Neuronal stem cell (in vitro differentiated cells): ENCODE measurements around the gene TPRG1.

ENCODE experiments used
- DNase-seq: peaks from one replicate; pipeline ENCODE4 v3.0.0-alpha.2; 2013; ENCODE audit warnings: low spot score
- H2AFZ ChIP-seq: one replicate; pipeline ENCODE4 v1.6.1; 2013; ENCODE audit warnings: mild to moderate bottlenecking, low read length, inconsistent platforms
- H2AK5ac ChIP-seq: 2 replicates; pipeline ENCODE4 v1.6.1; 2013; ENCODE audit warnings: low read depth, mild to moderate bottlenecking, inconsistent platforms, low read length, moderate library complexity, mixed read lengths
- H2BK120ac ChIP-seq: 2 replicates; pipeline ENCODE4 v1.6.1; 2013; ENCODE audit warnings: low read depth, mild to moderate bottlenecking, inconsistent platforms, low read length, moderate library complexity, mixed read lengths
- H2BK12ac ChIP-seq: one replicate; pipeline ENCODE4 v1.6.1; 2013; ENCODE audit warnings: low read length, inconsistent platforms
- H2BK15ac ChIP-seq: 2 replicates; pipeline ENCODE4 v1.6.1; 2013; ENCODE audit warnings: mild to moderate bottlenecking, low read length, inconsistent platforms, mixed read lengths
- H2BK5ac ChIP-seq: one replicate; pipeline ENCODE4 v1.6.1; 2013; ENCODE audit warnings: inconsistent platforms, mild to moderate bottlenecking, low read length, moderate library complexity
- H3K14ac ChIP-seq: one replicate; pipeline ENCODE4 v1.6.1; 2013; ENCODE audit warnings: low read length, inconsistent platforms
- H3K18ac ChIP-seq: 2 replicates; pipeline ENCODE4 v1.6.1; 2013; ENCODE audit warnings: low read length, inconsistent platforms
- H3K23ac ChIP-seq: 2 replicates; pipeline ENCODE4 v1.6.1; 2013; ENCODE audit warnings: low read depth, mild to moderate bottlenecking, mixed read lengths, low read length, inconsistent platforms; ENCODE audit not compliant: poor library complexity
- H3K27ac ChIP-seq: replicated peaks from 3 replicates; pipeline ENCODE4 v1.5.1; 2013; ENCODE audit warnings: low read length, inconsistent platforms
- H3K27me3 ChIP-seq, 3 experiments: 2 replicates each; pipeline ENCODE4 v1.6.1; 2013; ENCODE audit warnings: low read length in 3 of 3, mild to moderate bottlenecking in 2 of 3, inconsistent platforms in 1 of 3, low read depth in 1 of 3, mixed read lengths in 1 of 3, moderate library complexity in 1 of 3; ENCODE audit not compliant: control insufficient read depth in 3 of 3, insufficient read depth in 3 of 3
- H3K36me3 ChIP-seq, 2 donors: replicated peaks in 1 of 2; 2 replicates each; pipeline ENCODE4 v1.6.1; 2013; ENCODE audit warnings: low read length in 2 of 2; ENCODE audit not compliant: control insufficient read depth in 2 of 2, insufficient read depth in 2 of 2
- H3K4ac ChIP-seq: 2 replicates; pipeline ENCODE4 v1.6.1; 2013; ENCODE audit warnings: inconsistent platforms, mild to moderate bottlenecking, low read length, moderate library complexity
- H3K4me1 ChIP-seq, 2 donors: 1 replicate in 1 of 2; 2 replicates in 1 of 2; pipeline ENCODE4 v1.6.1; 2013; ENCODE audit warnings: low read length in 2 of 2, low read depth in 1 of 2; ENCODE audit not compliant: control insufficient read depth in 2 of 2, insufficient read depth in 1 of 2
- H3K4me2 ChIP-seq: one replicate; pipeline ENCODE4 v1.6.1; 2013; ENCODE audit warnings: mild to moderate bottlenecking, low read length, inconsistent platforms; ENCODE audit not compliant: insufficient read depth, poor library complexity, severe bottlenecking
- H3K4me3 ChIP-seq, 2 donors: 2 replicates each; pipeline ENCODE4 v1.5.1; 2013; ENCODE audit warnings: low read length in 2 of 2, mild to moderate bottlenecking in 2 of 2, inconsistent platforms in 1 of 2, moderate library complexity in 1 of 2
- H3K79me1 ChIP-seq: one replicate; pipeline ENCODE4 v1.6.1; 2013; ENCODE audit warnings: low read depth, mild to moderate bottlenecking, inconsistent platforms, low read length, moderate library complexity
- H3K9ac ChIP-seq: one replicate; pipeline ENCODE4 v1.6.1; 2013; ENCODE audit warnings: mild to moderate bottlenecking, low read depth, low read length, inconsistent platforms; ENCODE audit not compliant: poor library complexity
- H3K9me3 ChIP-seq, 2 donors: replicated peaks in 1 of 2; 2 replicates each; pipeline versions ENCODE3 to v1.6.1; 2013; ENCODE audit warnings: low read length in 2 of 2, mild to moderate bottlenecking in 2 of 2, inconsistent platforms in 1 of 2, low read depth in 1 of 2, mixed read lengths in 1 of 2, moderate library complexity in 1 of 2; ENCODE audit not compliant: control insufficient read depth in 2 of 2, insufficient read depth in 1 of 2
- H4K8ac ChIP-seq: one replicate; pipeline ENCODE4 v1.6.1; 2013; ENCODE audit warnings: low read depth, mild to moderate bottlenecking, inconsistent platforms, low read length, moderate library complexity
- H4K91ac ChIP-seq: one replicate; pipeline ENCODE4 v1.6.1; 2013; ENCODE audit warnings: low read length, low read depth, mild to moderate bottlenecking, inconsistent platforms; ENCODE audit not compliant: poor library complexity
- WGBS, 2 donors: extraction: QIAGEN DNeasy Blood & Tissue Kit; methylation state at CpG; one replicate each; pipeline ENCODE4 v1.1.7; 2013; ENCODE audit warnings: missing lambda C conversion rate in 2 of 2, mixed read lengths in 1 of 2; ENCODE audit not compliant: insufficient read length in 2 of 2, insufficient replicate concordance in 1 of 2; ENCODE audit errors: extremely low coverage in 2 of 2; 5-methylcytosine and 5-hydroxymethylcytosine counted together

TPRG1 gene

GRCh38 chr3:189202106-189202505 lies 30.3 kb downstream of the TPRG1 start:
- Histone ChIP-seq H3K9ac (no peak overlapping the region), H2BK12ac (no peak overlapping the region), H3K36me3 (no peaks in the 10 kb centered on the region), H3K23ac (no peak overlapping the region), H2BK5ac (no peak overlapping the region), H3K79me1 (no peaks in the 10 kb centered on the region), H3K27ac (no peak overlapping the region), H3K4ac (no peak overlapping the region), H2AK5ac (no peak overlapping the region), H3K4me1 (peaks cover 0 to 4% of the 10 kb centered on the region in 2 donors), H2BK15ac (no peak overlapping the region), H4K8ac (no peak overlapping the region), H2BK120ac (no peak overlapping the region), H3K4me2 (no peak overlapping the region), H3K27me3 (peaks cover 0 to 3% (median 0%) of the 10 kb centered on the region in 3 experiments), H3K9me3 (no peaks in the 10 kb centered on the region), H3K14ac (no peak overlapping the region), H4K91ac (no peak overlapping the region), H2AFZ (no peak overlapping the region), H3K18ac (no peak overlapping the region), H3K4me3 (no peak overlapping the region)
- no CpG with 5 or more reads among the region's 6 CpGs for WGBS, 2 donors
- no peak for DNase-seq

GRCh38 chr3:189202583-189202982 lies 30.8 kb downstream of the TPRG1 start:
- no peak overlapping the region for H3K18ac ChIP-seq
- peak overlapping the region; percentile 13 for H2AFZ ChIP-seq
- no peak overlapping the region for H3K4me3 ChIP-seq
- no peak overlapping the region for H3K4me2 ChIP-seq
- H3K9ac ChIP-seq = no peak overlapping the region
- H3K79me1 ChIP-seq = no peaks in the 10 kb centered on the region
- no peak overlapping the region for H2AK5ac ChIP-seq
- H4K8ac ChIP-seq = no peak overlapping the region
- H3K27me3 ChIP-seq = peaks cover 0 to 3% (median 0%) of the 10 kb centered on the region in 3 experiments
- H3K27ac ChIP-seq = no peak overlapping the region
- no peaks in the 10 kb centered on the region for H3K36me3 ChIP-seq
- WGBS, 2 donors = no CpG with 5 or more reads among the region's 6 CpGs
- H2BK15ac ChIP-seq = no peak overlapping the region
- no peak overlapping the region for H2BK12ac ChIP-seq
- DNase-seq = no peak
- no peak overlapping the region for H3K14ac ChIP-seq
- no peak overlapping the region for H2BK5ac ChIP-seq
- peaks cover 0 to 4% of the 10 kb centered on the region in 2 donors for H3K4me1 ChIP-seq
- no peaks in the 10 kb centered on the region for H3K9me3 ChIP-seq
- H3K23ac ChIP-seq = no peak overlapping the region
- H3K4ac ChIP-seq = no peak overlapping the region
- no peak overlapping the region for H2BK120ac ChIP-seq
- H4K91ac ChIP-seq = no peak overlapping the region

GRCh38 chr3:189204167-189204866 lies 32.5 kb downstream of the TPRG1 start:
- no peak overlapping the region for H3K27ac ChIP-seq
- peaks cover 0 to 4% of the 10 kb centered on the region in 2 donors for H3K4me1 ChIP-seq
- no peak overlapping the region for H3K4me2 ChIP-seq
- H3K18ac ChIP-seq = no peak overlapping the region
- no peaks in the 10 kb centered on the region for H3K79me1 ChIP-seq
- H2AFZ ChIP-seq = no peak overlapping the region
- H4K91ac ChIP-seq = no peak overlapping the region
- H3K9me3 ChIP-seq = no peaks in the 10 kb centered on the region
- no peak overlapping the region for H3K14ac ChIP-seq
- no peak overlapping the region for H2BK120ac ChIP-seq
- WGBS, 2 donors = no CpG with 5 or more reads among the region's 7 CpGs
- H3K4me3 ChIP-seq = no peak overlapping the region
- no peak overlapping the region for H2BK15ac ChIP-seq
- H3K23ac ChIP-seq = no peak overlapping the region
- H2BK12ac ChIP-seq = no peak overlapping the region
- H3K9ac ChIP-seq = no peak overlapping the region
- no peak overlapping the region for H3K4ac ChIP-seq
- no peak overlapping the region for H2BK5ac ChIP-seq
- no peak overlapping the region for H4K8ac ChIP-seq
- no peaks in the 10 kb centered on the region for H3K36me3 ChIP-seq
- DNase-seq = no peak
- no peak overlapping the region for H2AK5ac ChIP-seq
- peaks cover 0 to 3% (median 0%) of the 10 kb centered on the region in 3 experiments for H3K27me3 ChIP-seq

GRCh38 chr3:189204937-189205336 lies 33.2 kb downstream of the TPRG1 start:
- H3K9ac ChIP-seq = no peak overlapping the region
- H2BK12ac ChIP-seq = no peak overlapping the region
- H4K91ac ChIP-seq = no peak overlapping the region
- H3K27ac ChIP-seq = no peak overlapping the region
- no peak overlapping the region for H2AFZ ChIP-seq
- peaks cover 0 to 4% of the 10 kb centered on the region in 2 donors for H3K4me1 ChIP-seq
- peaks cover 0 to 3% (median 0%) of the 10 kb centered on the region in 3 experiments for H3K27me3 ChIP-seq
- no peaks in the 10 kb centered on the region for H3K36me3 ChIP-seq
- H3K9me3 ChIP-seq = no peaks in the 10 kb centered on the region
- H2BK120ac ChIP-seq = no peak overlapping the region
- no peak overlapping the region for H3K4me3 ChIP-seq
- H3K23ac ChIP-seq = no peak overlapping the region
- WGBS, 2 donors = no CpG with 5 or more reads among the region's 2 CpGs
- no peak overlapping the region for H3K4ac ChIP-seq
- H2AK5ac ChIP-seq = no peak overlapping the region
- H3K4me2 ChIP-seq = no peak overlapping the region
- DNase-seq = no peak
- no peak overlapping the region for H2BK5ac ChIP-seq
- H4K8ac ChIP-seq = no peak overlapping the region
- H3K79me1 ChIP-seq = no peaks in the 10 kb centered on the region
- H3K14ac ChIP-seq = no peak overlapping the region
- H2BK15ac ChIP-seq = no peak overlapping the region
- H3K18ac ChIP-seq = no peak overlapping the region
